A549 (cell line): ENCODE data around the gene ADD3. TPM values are rescaled to one million over a fixed set of nuclear protein-coding genes. Genes with fewer than 3 reads are reported as not detected.

Source experiments
- ATAC-seq, 2 experiments: fragments of 200-7000 bp in 1 of 2; fragments of >200 bp in 1 of 2; cut with Nextera tagmentation in 1 of 2; cut with Tn5 transposase in 1 of 2; 3 replicates each; pipeline versions ENCODE4 v1.8.0 to v1.9.1; 2018 to 2020; ENCODE audit warnings: mild to moderate bottlenecking in 1 of 2, moderate library complexity in 1 of 2
- CTCF ChIA-PET: fragments of 300-600 bp; sonication (Branson Sonifier 250); formaldehyde crosslinking; extraction: SDS; loops from one replicate; lab custom pipeline; 2021; ENCODE audit warnings: antibody characterized with exemption, inconsistent platforms; lab: Yijun Ruan, JAX
- POLR2A ChIA-PET: fragments of 350-600 bp; formaldehyde crosslinking; extraction: SDS; loops from one replicate; lab custom pipeline; 2021; ENCODE audit warnings: antibody characterized with exemption, inconsistent platforms; lab: Yijun Ruan, JAX
- DNase-seq, 2 experiments: peaks; one replicate each; pipeline versions ENCODE4 v3.0.0 to v3.0.0-alpha.2; 2011 to 2016; ENCODE audit warnings: low read depth in 1 of 2, low spot score in 1 of 2
- FAIRE-seq: peaks from 2 replicates; lab custom pipeline; 2011; peaks lifted over from hg19 to GRCh38; lab: Jason Lieb, UNC
- H3K27ac ChIP-seq, 2 experiments: fragments of >200 bp; sonication (Bioruptor Twin); formaldehyde crosslinking; 3 replicates each; pipeline ENCODE4 v1.5.1; 2016 to 2017
- H3K4me1 ChIP-seq: fragments of >200 bp; sonication (Bioruptor Twin); formaldehyde crosslinking; 3 replicates; pipeline ENCODE4 v1.6.1; 2016
- H3K4me2 ChIP-seq: fragments of >200 bp; sonication (Bioruptor Twin); formaldehyde crosslinking; 3 replicates; pipeline ENCODE4 v1.6.1; 2016
- H3K4me3 ChIP-seq: fragments of >200 bp; sonication (Bioruptor Twin); formaldehyde crosslinking; 3 replicates; pipeline ENCODE4 v1.5.1; 2016
- H3K9me3 ChIP-seq: fragments of >200 bp; sonication (Bioruptor Twin); formaldehyde crosslinking; 3 replicates; pipeline ENCODE4 v1.6.1; 2016
- BHLHE40 ChIP-seq: IDR thresholded peaks from 2 replicates; pipeline ENCODE4 v1.6.1; 2012; ENCODE audit warnings: low read depth, low read length, inconsistent platforms
- CEBPB ChIP-seq, 2 experiments: fragments of >200 bp in 1 of 2; sonication (Bioruptor Twin) in 1 of 2; formaldehyde crosslinking in 1 of 2; IDR thresholded peaks; 2 replicates each; pipeline ENCODE4 v1.6.1; 2012 to 2016
- EHMT2 ChIP-seq: fragments of 200-600 bp; sonication (generic); IDR thresholded peaks from 2 replicates; pipeline ENCODE4 v1.6.1; 2016; ENCODE audit warnings: antibody characterized with exemption, low read depth, mild to moderate bottlenecking, moderate library complexity
- EP300 ChIP-seq, 2 experiments: fragments of >200 bp; sonication (Bioruptor Twin); formaldehyde crosslinking; IDR thresholded peaks; 2 replicates in 1 of 2; 3 replicates in 1 of 2; pipeline ENCODE4 v1.6.1; 2016 to 2017
- FOSB ChIP-seq: fragments of 250-450 bp; sonication (Bioruptor Pico); IDR thresholded peaks from 2 replicates; pipeline ENCODE4 v1.5.0; 2020; ENCODE audit warnings: mild to moderate bottlenecking, moderate library complexity
- FOSL2 ChIP-seq, 2 experiments: fragments of 450-650 bp in 1 of 2; fragments of >200 bp in 1 of 2; sonication (Bioruptor Twin) in 1 of 2; formaldehyde crosslinking; IDR thresholded peaks; 2 replicates each; pipeline versions ENCODE4 v1.5.0 to v1.6.1; 2016 to 2020; ENCODE audit warnings: mild to moderate bottlenecking in 1 of 2, moderate library complexity in 1 of 2
- HDAC2 ChIP-seq: fragments of 200-600 bp; sonication (generic); IDR thresholded peaks from 2 replicates; pipeline ENCODE4 v1.6.1; 2016
- HOXB13 ChIP-seq: fragments of 250-450 bp; sonication (Bioruptor Pico); IDR thresholded peaks from 2 replicates; pipeline ENCODE4 v1.5.0; 2020; ENCODE audit warnings: low read depth, mild to moderate bottlenecking, moderate library complexity
- KDM1A ChIP-seq: fragments of 200-600 bp; sonication (generic); IDR thresholded peaks from 2 replicates; pipeline ENCODE4 v1.6.1; 2016; ENCODE audit warnings: low read depth, mild to moderate bottlenecking
- MAFK ChIP-seq: fragments of 450-650 bp; IDR thresholded peaks from 2 replicates; pipeline ENCODE4 v1.6.1; 2014; ENCODE audit not compliant: partially characterized antibody
- MAX ChIP-seq: IDR thresholded peaks from 2 replicates; pipeline ENCODE4 v1.6.1; 2012
- MYC ChIP-seq: IDR thresholded peaks from 2 replicates; pipeline ENCODE4 v1.6.1; 2012; ENCODE audit warnings: mild to moderate bottlenecking, inconsistent platforms, low read length, improper control_type of control experiment, borderline replicate concordance
- NFE2L2 ChIP-seq: fragments of 150-350 bp; conservative IDR thresholded peaks from 2 replicates; pipeline ENCODE4 v1.6.1; 2014; ENCODE audit warnings: low read length
- NPAS2 ChIP-seq: fragments of 250-450 bp; sonication (Bioruptor Pico); IDR thresholded peaks from 2 replicates; pipeline ENCODE4 v1.8.0; 2022; ENCODE audit warnings: mild to moderate bottlenecking, moderate library complexity, borderline replicate concordance
- NR3C1 ChIP-seq: fragments of >200 bp; sonication (Bioruptor Twin); formaldehyde crosslinking; IDR thresholded peaks from 3 replicates; pipeline ENCODE4 v1.6.1; 2017
- PHF8 ChIP-seq: fragments of 200-600 bp; sonication (generic); IDR thresholded peaks from 2 replicates; pipeline ENCODE4 v1.6.1; 2016; ENCODE audit warnings: low read depth, mild to moderate bottlenecking, antibody characterized with exemption, moderate library complexity, borderline replicate concordance
- POLR2A ChIP-seq: IDR thresholded peaks from 2 replicates; pipeline ENCODE4 v1.6.1; 2012; ENCODE audit warnings: mild to moderate bottlenecking, low read length
- RARB ChIP-seq: fragments of 250-450 bp; sonication (Bioruptor Pico); IDR thresholded peaks from 2 replicates; pipeline ENCODE4 v1.8.0; 2021; ENCODE audit warnings: mild to moderate bottlenecking, moderate library complexity
- RCOR1 ChIP-seq: fragments of 150-350 bp; IDR thresholded peaks from 2 replicates; pipeline ENCODE4 v1.6.1; 2014; ENCODE audit warnings: antibody characterized with exemption, low read length, low read depth
- REST ChIP-seq: fragments of 200-600 bp; sonication (generic); IDR thresholded peaks from 2 replicates; pipeline ENCODE4 v1.6.1; 2016; ENCODE audit warnings: antibody characterized with exemption, mild to moderate bottlenecking, moderate library complexity
- RFX5 ChIP-seq: fragments of 450-650 bp; IDR thresholded peaks from 2 replicates; pipeline ENCODE4 v1.7.1; 2014; ENCODE audit warnings: antibody characterized with exemption, mild to moderate bottlenecking, moderate library complexity
- TFCP2L1 ChIP-seq: fragments of 250-450 bp; sonication (Bioruptor Pico); IDR thresholded peaks from 2 replicates; pipeline ENCODE4 v1.5.0; 2021; ENCODE audit warnings: mild to moderate bottlenecking
- USF2 ChIP-seq: fragments of 450-650 bp; IDR thresholded peaks from 2 replicates; pipeline ENCODE4 v1.6.1; 2014; ENCODE audit warnings: antibody characterized with exemption
- ZC3H11A ChIP-seq: fragments of 450-650 bp; IDR thresholded peaks from 2 replicates; pipeline ENCODE4 v1.6.1; 2014; ENCODE audit warnings: antibody characterized with exemption, mild to moderate bottlenecking
- ZNF302 ChIP-seq: fragments of 250-450 bp; sonication (Bioruptor Pico); IDR thresholded peaks from 2 replicates; pipeline ENCODE4 v1.9.0; 2021; ENCODE audit warnings: inconsistent platforms, mild to moderate bottlenecking, moderate library complexity
- WGBS: methylation state at CpG from one replicate; pipeline ENCODE4 v1.1.6; 2017; ENCODE audit errors: missing lambda C conversion rate; 5-methylcytosine and 5-hydroxymethylcytosine counted together
- polyA plus RNA-seq, 4 experiments: library from polyadenylated mRNA; depleted of rRNA in 3 of 4; stranded (reverse); fragments of >200 nt; fragmentation: RNase III in 1 of 4; extraction: RNeasy Plus Mini Kit Qiagen cat#74134 plus additional on column Dnase treatment in 1 of 4; gene quantifications; 2 replicates in 3 of 4; 3 replicates in 1 of 4; pipeline ENCODE4 v1.2.3, GENCODE V29; 2011 to 2017
- TF ChIP-seq, protein P1 (sequence below): fragments of 250-450 bp; sonication (Bioruptor Pico); IDR thresholded peaks from 2 replicates; pipeline ENCODE4 v1.5.0; 2021; ENCODE audit warnings: mild to moderate bottlenecking, moderate library complexity, borderline replicate concordance

ADD3 gene
- polyA plus RNA-seq, 2 of the 4 experiments (the other 2 are of a cell fraction), result 9.8 to 48.2 TPM

- Histone ChIP-seq H3K4me1 (peaks cover 27% of the 10 kb centered on the region; the same call in 2 of the 3 replicates), H3K27ac (no peak overlapping the region), H3K4me3 (no peak overlapping the region), H3K4me2 (peak overlapping the region; percentile 54), H3K9me3 (no peaks in the 10 kb centered on the region)
- peak in 1 of 2 experiments; percentile 63; a peak in 3 of 6 replicates for ATAC-seq
- FAIRE-seq, result peak; percentile 7
- TF ChIP-seq FOSB (CRISPR knock-in tag) (no peak), CEBPB (IDR thresholded peaks at IDR 0.05) (no peak), BHLHE40 (no peak), RCOR1 (no peak), USF2 (no peak), POLR2A (no peak), MAFK (no peak), RARB (no peak), REST (no peak), MAX (no peak), PHF8 (no peak), EHMT2 (no peak), NFE2L2 (no peak), ZNF302 (CRISPR knock-in tag) (no peak), NPAS2 (no peak)
- TF ChIP-seq, protein P1, sequence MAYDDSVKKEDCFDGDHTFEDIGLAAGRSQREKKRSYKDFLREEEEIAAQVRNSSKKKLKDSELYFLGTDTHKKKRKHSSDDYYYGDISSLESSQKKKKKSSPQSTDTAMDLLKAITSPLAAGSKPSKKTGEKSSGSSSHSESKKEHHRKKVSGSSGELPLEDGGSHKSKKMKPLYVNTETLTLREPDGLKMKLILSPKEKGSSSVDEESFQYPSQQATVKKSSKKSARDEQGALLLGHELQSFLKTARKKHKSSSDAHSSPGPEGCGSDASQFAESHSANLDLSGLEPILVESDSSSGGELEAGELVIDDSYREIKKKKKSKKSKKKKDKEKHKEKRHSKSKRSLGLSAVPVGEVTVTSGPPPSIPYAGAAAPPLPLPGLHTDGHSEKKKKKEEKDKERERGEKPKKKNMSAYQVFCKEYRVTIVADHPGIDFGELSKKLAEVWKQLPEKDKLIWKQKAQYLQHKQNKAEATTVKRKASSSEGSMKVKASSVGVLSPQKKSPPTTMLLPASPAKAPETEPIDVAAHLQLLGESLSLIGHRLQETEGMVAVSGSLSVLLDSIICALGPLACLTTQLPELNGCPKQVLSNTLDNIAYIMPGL (CRISPR knock-in tag), result no peak
- WGBS, result 71% methylated on average over 9 of the region's 9 CpGs
- POLR2A ChIA-PET, result no interaction called here
- peak in 1 of 2 experiments; percentile 3 for DNase-seq
- CTCF ChIA-PET, result interaction anchor here (0.6 to 1.4 kb wide), 2 partner anchors 13 to 156 kb away, joined by 3 to 4 read pairs; no protein-coding TSS in a partner anchor
Observed at GRCh38 chr10:110040767-110041478, 33.1 kb downstream of the ADD3 start.

GRCh38 chr10:110041479-110041829 is 33.7 kb downstream of the ADD3 start:
- H3K4me2 ChIP-seq, result peak overlapping the region; percentile 54
- H3K27ac ChIP-seq, result no peak overlapping the region
- H3K4me3 ChIP-seq, result no peak overlapping the region
- ChIA-PET CTCF (interaction anchor here (0.6 kb wide), 2 partner anchors 9 to 13 kb away, joined by 3 to 5 read pairs; no protein-coding TSS in a partner anchor), POLR2A (no interaction called here)
- no peaks in the 10 kb centered on the region for H3K9me3 ChIP-seq
- DNase-seq (no peak), ATAC-seq (peak in 1 of 2 experiments; percentile 16; a peak in 2 of 6 replicates), FAIRE-seq (no peak)
- H3K4me1 ChIP-seq, result peaks cover 27% of the 10 kb centered on the region; the same call in 2 of the 3 replicates
- 36% methylated on average over 3 of the region's 3 CpGs for WGBS
- no peak for TF ChIP-seq RFX5
- TF ChIP-seq HDAC2, result no peak
- no peak for TF ChIP-seq RARB
- no peak for TF ChIP-seq ZC3H11A
- no peak for TF ChIP-seq KDM1A
- no peak for TF ChIP-seq FOSL2 (IDR thresholded peaks at IDR 0.05)
- TF ChIP-seq FOSL2 (CRISPR knock-in tag; IDR thresholded peaks at IDR 0.05), result no peak
- no peak for TF ChIP-seq REST
- no peak for TF ChIP-seq POLR2A
- no peak for TF ChIP-seq MYC
- TF ChIP-seq CEBPB (IDR thresholded peaks at IDR 0.05), result no peak
- no peak for TF ChIP-seq TFCP2L1
- no peak for TF ChIP-seq HOXB13 (CRISPR knock-in tag)
- no peak for TF ChIP-seq EP300 (IDR thresholded peaks at IDR 0.05)
- no peak for TF ChIP-seq USF2
- TF ChIP-seq NR3C1, result no peak
